GM19099 (cell line): ENCODE measurements around the gene STK35.

Source experiments
- POLR2A ChIP-seq: IDR thresholded peaks from 3 replicates; pipeline ENCODE4 v1.6.1; 2011; ENCODE audit warnings: low read depth; ENCODE audit not compliant: insufficient read length; ENCODE audit errors: extremely low read depth

Gene STK35

GRCh38 chr20:2101057-2101864 is at the start of gene STK35:
TSS of gene STK35 (plus strand) at chr20:2101827. CDS start at chr20:2101882, 55 bp downstream.
- no peak for TF ChIP-seq POLR2A

GRCh38 chr20:2051946-2052345 is 49.7 kb upstream of the STK35 start:
- TF ChIP-seq POLR2A = no peak

- no peak for TF ChIP-seq POLR2A
These were observed 48.9 kb upstream of the STK35 start for GRCh38 chr20:2052741-2053140.

GRCh38 chr20:2053615-2054014 is 48.0 kb upstream of the STK35 start:
- no peak for TF ChIP-seq POLR2A

GRCh38 chr20:2054911-2055310 is 46.7 kb upstream of the STK35 start:
- TF ChIP-seq POLR2A = no peak

- no peak for TF ChIP-seq POLR2A
These were observed 42.2 kb upstream of the STK35 start for GRCh38 chr20:2059411-2059810.

- no peak for TF ChIP-seq POLR2A
These were observed 36.5 kb upstream of the STK35 start for GRCh38 chr20:2065099-2065498.

GRCh38 chr20:2066461-2067122 is 35.0 kb upstream of the STK35 start:
- TF ChIP-seq POLR2A = no peak

GRCh38 chr20:2080532-2081224 is 20.9 kb upstream of the STK35 start:
- TF ChIP-seq POLR2A = no peak

- TF ChIP-seq POLR2A = no peak
These were observed 16.9 kb upstream of the STK35 start for GRCh38 chr20:2084703-2085102.

GRCh38 chr20:2086177-2086979 is 15.2 kb upstream of the STK35 start:
- TF ChIP-seq POLR2A = no peak

- TF ChIP-seq POLR2A = no peak
These were observed 14.6 kb upstream of the STK35 start for GRCh38 chr20:2086980-2087377.

- no peak for TF ChIP-seq POLR2A
These were observed 12.7 kb upstream of the STK35 start for GRCh38 chr20:2088891-2089290.

- TF ChIP-seq POLR2A = no peak
These were observed 12.2 kb upstream of the STK35 start for GRCh38 chr20:2089447-2089846.

- TF ChIP-seq POLR2A = no peak
These were observed 8.4 kb upstream of the STK35 start for GRCh38 chr20:2093159-2093781.

GRCh38 chr20:2093883-2094282 is 7.7 kb upstream of the STK35 start:
- no peak for TF ChIP-seq POLR2A
